ENCODE results near the gene DRC3.

DNA sequence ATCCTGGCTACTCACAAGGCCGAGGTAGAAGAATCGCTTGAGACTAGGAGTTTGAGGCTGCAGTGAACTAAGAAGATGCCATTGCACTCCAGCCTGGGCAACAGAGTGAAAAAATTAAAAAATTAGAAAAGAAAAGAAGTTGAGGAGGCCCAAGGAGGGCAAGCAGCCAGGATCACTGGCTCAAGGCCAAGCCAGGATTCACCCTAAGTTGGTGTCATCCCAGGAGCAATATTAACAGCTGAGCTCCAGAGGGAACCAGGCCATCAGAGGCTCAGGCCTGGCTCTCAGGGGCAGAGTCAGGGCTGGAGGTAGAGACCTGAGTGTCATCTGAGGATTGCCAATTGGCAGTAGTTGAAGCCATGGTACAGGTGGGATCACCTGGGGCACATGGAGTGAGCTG lies 20.7 kb downstream of the DRC3 start:
- TF ChIP-seq, protein P1, sequence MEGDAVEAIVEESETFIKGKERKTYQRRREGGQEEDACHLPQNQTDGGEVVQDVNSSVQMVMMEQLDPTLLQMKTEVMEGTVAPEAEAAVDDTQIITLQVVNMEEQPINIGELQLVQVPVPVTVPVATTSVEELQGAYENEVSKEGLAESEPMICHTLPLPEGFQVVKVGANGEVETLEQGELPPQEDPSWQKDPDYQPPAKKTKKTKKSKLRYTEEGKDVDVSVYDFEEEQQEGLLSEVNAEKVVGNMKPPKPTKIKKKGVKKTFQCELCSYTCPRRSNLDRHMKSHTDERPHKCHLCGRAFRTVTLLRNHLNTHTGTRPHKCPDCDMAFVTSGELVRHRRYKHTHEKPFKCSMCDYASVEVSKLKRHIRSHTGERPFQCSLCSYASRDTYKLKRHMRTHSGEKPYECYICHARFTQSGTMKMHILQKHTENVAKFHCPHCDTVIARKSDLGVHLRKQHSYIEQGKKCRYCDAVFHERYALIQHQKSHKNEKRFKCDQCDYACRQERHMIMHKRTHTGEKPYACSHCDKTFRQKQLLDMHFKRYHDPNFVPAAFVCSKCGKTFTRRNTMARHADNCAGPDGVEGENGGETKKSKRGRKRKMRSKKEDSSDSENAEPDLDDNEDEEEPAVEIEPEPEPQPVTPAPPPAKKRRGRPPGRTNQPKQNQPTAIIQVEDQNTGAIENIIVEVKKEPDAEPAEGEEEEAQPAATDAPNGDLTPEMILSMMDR (IDR thresholded peaks at IDR 0.05), result no peak
- TF ChIP-seq POLR2A (IDR thresholded peaks at IDR 0.05) (no peak), EP300 (IDR thresholded peaks at IDR 0.05) (no peak)
